Kidney (tissue), 14 donors: ENCODE results near the gene SNAPIN. TPM values are rescaled to one million over a fixed set of nuclear protein-coding genes. Genes with fewer than 3 reads are reported as not detected.

Experiments used
- DNase-seq, 5 donors: peaks; one replicate each; pipeline ENCODE4 v3.0.0-alpha.2; 2013 to 2020
- FAIRE-seq: peaks from 2 replicates; lab custom pipeline; 2012; peaks lifted over from hg19 to GRCh38; lab: Jason Lieb, UNC
- H3K27ac ChIP-seq, 2 donors: one replicate each; pipeline ENCODE4 v1.7.0; 2013; ENCODE audit warnings: low read depth in 2 of 2, low read length in 2 of 2, inconsistent platforms in 1 of 2
- H3K27me3 ChIP-seq: one replicate; pipeline ENCODE4 v1.7.1; 2013; ENCODE audit warnings: low read length, inconsistent platforms; ENCODE audit not compliant: control insufficient read depth, insufficient read depth
- H3K36me3 ChIP-seq, 3 donors: one replicate each; pipeline versions ENCODE4 v1.7.0 to v1.7.1; 2013; ENCODE audit warnings: low read length in 3 of 3, control low read depth in 1 of 3, inconsistent platforms in 1 of 3; ENCODE audit not compliant: insufficient read depth in 3 of 3, control insufficient read depth in 2 of 3
- H3K4me1 ChIP-seq, 3 donors: one replicate each; pipeline versions ENCODE4 v1.7.0 to v1.7.1; 2013; ENCODE audit warnings: low read length in 3 of 3, inconsistent platforms in 1 of 3, low read depth in 1 of 3; ENCODE audit not compliant: control insufficient read depth in 2 of 3, insufficient read depth in 2 of 3
- H3K4me3 ChIP-seq, 3 donors: one replicate each; pipeline versions ENCODE4 v1.7.0 to v1.8.1; 2013; ENCODE audit warnings: low read length in 3 of 3, control low read depth in 1 of 3, inconsistent platforms in 1 of 3
- H3K9ac ChIP-seq, 3 donors: one replicate each; pipeline versions ENCODE4 v1.7.0 to v1.7.1; 2013; ENCODE audit warnings: low read length in 3 of 3, control low read depth in 1 of 3, inconsistent platforms in 1 of 3
- H3K9me3 ChIP-seq, 3 donors: one replicate each; pipeline versions ENCODE4 v1.7.0 to v1.7.1; 2013; ENCODE audit warnings: low read length in 3 of 3, control low read depth in 1 of 3, inconsistent platforms in 1 of 3; ENCODE audit not compliant: control insufficient read depth in 2 of 3, insufficient read depth in 1 of 3
- CTCF ChIP-seq: IDR thresholded peaks from 3 replicates; pipeline ENCODE4 v1.5.1; 2012; ENCODE audit warnings: mild to moderate bottlenecking, moderate library complexity, borderline replicate concordance; ENCODE audit not compliant: insufficient read depth; ENCODE audit errors: extremely low read depth
- intact Hi-C: fragments of 100-400 bp; cut with DNase I; formaldehyde crosslinking; loops from one replicate; pipeline ENCODE4 v1.11.1; 2022
- polyA plus RNA-seq: library from polyadenylated mRNA; stranded (reverse); fragments of 350-450 nt; fragmentation: Illumina TruSeq; extraction: RNeasy Lipid Tissue Mini Kit (QIAGEN cat#74804); gene quantifications from one replicate; pipeline ENCODE4 v1.2.3, GENCODE V29; 2014; ENCODE audit warnings: low read depth, low replicate concordance; ENCODE audit not compliant: insufficient read depth
- total RNA-seq: library from RNA; stranded (reverse); fragmentation: NEBNext Ultra II Directional; extraction: Animal tissue kit (Norgen Biotek cat#: 25700); gene quantifications from one replicate; pipeline ENCODE4 v1.2.1, GENCODE V29; 2021
- donor health status: control.
- donor health status: control.
- donor health status: control.
- donor health status: control.
- donor health status: control.
- donor health status: DM: yes; HTN: yes; CAD: no.
- donor health status: Normal renal cell carcinoma (clear cell type).

The SNAPIN gene
- total and polyA plus RNA-seq, 2 donors from 2014 or later = 46.2 to 59.8 TPM

GRCh38 chr1:153683854-153684253 lies 25.4 kb downstream of the SNAPIN start:
- Histone ChIP-seq H3K27me3 (no peaks in the 10 kb centered on the region), H3K9me3 (no peaks in the 10 kb centered on the region), H3K27ac (no peak overlapping the region), H3K4me1 (peaks cover 0 to 6% (median 0%) of the 10 kb centered on the region in 3 donors), H3K4me3 (no peak overlapping the region), H3K9ac (no peak overlapping the region), H3K36me3 (peaks cover 0 to 3% (median 0%) of the 10 kb centered on the region in 3 donors)
- intact Hi-C loops = loop anchor here (10.0 kb wide), 1 partner anchor 81 kb away; no protein-coding TSS in a partner anchor
- FAIRE-seq (no peak), DNase-seq (peak in 1 of 5 donors; percentile 21)
- no peak for TF ChIP-seq CTCF

GRCh38 chr1:153684892-153685291 lies 26.4 kb downstream of the SNAPIN start:
- intact Hi-C loops = loop anchor here (10.0 kb wide), 1 partner anchor 80 kb away; no protein-coding TSS in a partner anchor

GRCh38 chr1:153685544-153686340 lies 27.2 kb downstream of the SNAPIN start:
- intact Hi-C loops = loop anchor here (10.0 kb wide), 1 partner anchor 79 kb away; no protein-coding TSS in a partner anchor
- TF ChIP-seq CTCF = no peak
- Histone ChIP-seq H3K9ac (no peak overlapping the region), H3K9me3 (no peaks in the 10 kb centered on the region), H3K27me3 (no peaks in the 10 kb centered on the region), H3K4me3 (no peak overlapping the region), H3K4me1 (no peaks in the 10 kb centered on the region), H3K36me3 (peaks cover 0 to 3% (median 0%) of the 10 kb centered on the region in 3 donors), H3K27ac (no peak overlapping the region)
- FAIRE-seq = no peak
- DNase-seq = peak in 3 of 5 donors; percentile 30 to 52 (median 37)

More at GRCh38 chr1:153684892-153685291, 26.4 kb downstream of the SNAPIN start:
- no peaks in the 10 kb centered on the region for H3K27me3 ChIP-seq
- no peaks in the 10 kb centered on the region for H3K4me1 ChIP-seq
- no peak overlapping the region for H3K4me3 ChIP-seq
- H3K9ac ChIP-seq = no peak overlapping the region
- TF ChIP-seq CTCF = no peak
- H3K27ac ChIP-seq = no peak overlapping the region
- FAIRE-seq = no peak
- H3K36me3 ChIP-seq = peaks cover 0 to 3% (median 0%) of the 10 kb centered on the region in 3 donors
- no peaks in the 10 kb centered on the region for H3K9me3 ChIP-seq
- peak in 1 of 5 donors; percentile 52 for DNase-seq
